GOT3 (cell line): ENCODE measurements around the gene COCH.
"Not testable (repeated sequence)": the region's sequence is repeated elsewhere in the genome, so short reads cannot be mapped to it uniquely, and the experiment has no call there.

Experiments used
- DNase-seq: peaks from one replicate; lab custom pipeline; 2025; ENCODE audit warnings: mixed read lengths; lab: John Stamatoyannopoulos, UW

COCH gene

DNA sequence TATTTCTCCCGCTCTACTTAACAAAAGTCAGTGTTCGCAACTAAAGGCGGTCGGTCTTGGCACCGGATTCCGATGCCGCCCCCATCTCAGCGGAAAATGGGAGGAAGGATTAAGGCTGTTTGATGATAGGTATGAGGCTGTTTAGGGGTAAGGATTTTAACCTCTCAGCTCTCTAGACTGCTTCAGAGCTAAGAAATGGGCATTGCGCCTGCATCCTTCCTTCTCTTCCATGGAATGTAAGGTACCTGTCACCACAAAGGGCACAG is 1.4 kb downstream of the COCH start:
- no peak for DNase-seq

DNA sequence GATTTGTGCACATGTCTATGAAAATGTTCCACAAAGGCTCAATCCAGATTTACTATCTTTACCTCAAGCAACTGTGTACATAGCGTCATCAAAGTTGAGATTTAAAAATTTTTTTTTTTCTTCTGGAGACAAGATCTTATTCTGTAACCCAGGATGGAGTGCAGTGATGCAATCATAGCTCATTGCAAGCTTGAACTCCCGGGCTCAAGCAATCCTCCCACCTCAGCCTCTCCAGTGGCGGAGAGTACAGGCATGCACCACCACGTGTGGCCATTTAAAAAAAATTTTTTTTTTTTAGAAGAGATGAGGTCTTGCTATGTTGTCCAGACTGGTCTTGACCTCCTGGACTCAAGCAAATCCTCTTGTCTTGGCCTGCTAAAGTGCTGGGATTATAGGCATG is 2.3 kb downstream of the COCH start:
- no peak for DNase-seq

DNA sequence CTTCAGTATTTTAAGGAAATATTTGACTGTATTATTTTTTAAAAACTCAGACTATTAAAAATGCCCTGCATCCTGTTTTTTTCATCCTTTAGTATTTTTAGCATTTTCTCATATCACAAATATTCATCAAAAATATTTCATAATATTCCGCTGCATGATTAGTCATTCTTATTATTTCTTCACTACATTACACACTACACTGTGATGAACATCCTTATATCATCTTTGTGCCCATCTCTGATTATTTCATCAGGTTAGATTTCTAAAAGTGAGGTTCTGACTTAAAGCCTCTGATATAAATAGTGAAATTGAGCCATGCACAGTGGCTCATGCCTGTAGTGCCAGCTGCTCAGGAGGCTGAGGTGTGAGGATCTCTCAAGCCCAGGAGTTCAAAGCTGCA is 8.1 kb downstream of the COCH start:
- DNase-seq, result no peak

DNA sequence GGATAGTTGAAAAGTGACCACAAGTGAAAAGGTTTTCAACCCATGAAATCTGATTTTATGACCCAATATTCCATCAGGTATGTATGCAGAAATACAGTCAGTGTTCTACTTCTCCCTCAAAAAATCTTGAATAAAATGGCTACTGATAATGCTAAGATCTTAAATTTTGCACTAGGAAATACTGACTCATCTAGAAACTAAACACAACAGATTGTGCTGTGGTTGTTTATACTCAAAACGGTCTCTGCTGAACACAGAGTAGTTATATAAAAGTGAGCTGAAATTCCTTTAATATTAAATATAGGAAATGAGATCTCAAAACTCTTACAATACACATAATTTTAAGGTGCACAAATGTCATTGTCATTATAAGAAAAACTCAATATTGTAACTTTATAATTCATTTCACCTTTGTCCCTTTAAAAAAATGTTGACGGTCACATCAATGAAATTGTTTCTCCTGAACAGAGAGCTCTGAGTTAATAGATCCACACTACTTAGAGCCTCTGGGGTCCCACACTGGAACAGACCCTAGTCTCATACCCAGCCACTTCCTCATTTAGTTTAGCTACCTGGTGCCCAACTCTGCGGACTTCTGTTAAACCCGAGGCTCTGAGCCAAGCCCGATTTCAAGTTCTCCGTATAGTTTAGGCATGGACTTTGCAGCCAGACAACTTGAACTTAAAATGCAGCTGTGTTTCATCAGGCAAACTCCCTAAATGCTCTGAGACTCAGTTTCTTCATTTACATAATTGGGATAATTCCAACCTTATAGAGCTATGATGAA is 9.3 kb downstream of the COCH start:
- no peak for DNase-seq

DNA sequence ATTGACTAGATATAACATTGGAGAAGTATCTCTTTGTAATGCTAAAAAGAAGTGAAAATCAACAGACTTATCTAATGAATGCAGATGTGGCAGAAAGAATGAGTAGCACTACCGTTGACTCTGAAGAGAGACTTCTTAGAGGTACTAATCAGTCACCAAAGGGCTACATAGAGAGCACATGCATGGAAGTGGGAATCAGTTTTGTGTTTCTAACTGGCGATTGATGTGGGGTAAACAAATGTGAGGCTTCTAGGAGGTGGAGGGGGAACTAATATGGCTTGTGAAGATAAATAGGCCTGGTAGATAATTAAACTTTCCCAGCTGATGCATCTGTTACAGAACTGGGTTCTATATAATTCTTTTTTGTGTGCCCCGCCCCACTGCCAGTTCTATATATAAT is 10.5 kb downstream of the COCH start:
- DNase-seq, result no peak

DNA sequence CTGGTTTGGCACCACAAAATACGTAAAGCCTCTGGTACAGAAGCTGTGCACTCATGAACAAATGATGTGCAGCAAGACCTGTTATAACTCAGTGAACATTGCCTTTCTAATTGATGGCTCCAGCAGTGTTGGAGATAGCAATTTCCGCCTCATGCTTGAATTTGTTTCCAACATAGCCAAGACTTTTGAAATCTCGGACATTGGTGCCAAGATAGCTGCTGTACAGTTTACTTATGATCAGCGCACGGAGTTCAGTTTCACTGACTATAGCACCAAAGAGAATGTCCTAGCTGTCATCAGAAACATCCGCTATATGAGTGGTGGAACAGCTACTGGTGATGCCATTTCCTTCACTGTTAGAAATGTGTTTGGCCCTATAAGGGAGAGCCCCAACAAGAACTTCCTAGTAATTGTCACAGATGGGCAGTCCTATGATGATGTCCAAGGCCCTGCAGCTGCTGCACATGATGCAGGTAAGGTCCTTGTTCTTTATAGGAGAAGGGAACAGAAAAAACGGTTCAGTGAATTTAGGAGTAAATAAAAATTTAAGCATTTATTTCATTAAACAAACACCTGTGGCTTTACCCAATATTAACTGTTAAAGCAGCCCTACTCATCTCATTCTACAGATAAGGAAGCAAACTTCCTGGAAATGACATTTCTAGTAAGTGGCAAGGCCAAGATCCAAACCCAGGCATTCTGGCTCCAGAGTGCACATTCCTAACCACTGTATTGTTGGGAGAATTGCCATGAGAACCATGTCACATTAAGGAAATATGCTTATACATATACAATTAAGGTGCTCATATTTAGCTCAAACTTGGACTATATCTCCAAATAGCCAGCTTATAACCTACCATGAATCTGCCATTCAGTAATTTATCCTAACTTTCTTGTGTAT is 11.7 kb downstream of the COCH start:
- no peak for DNase-seq

DNA sequence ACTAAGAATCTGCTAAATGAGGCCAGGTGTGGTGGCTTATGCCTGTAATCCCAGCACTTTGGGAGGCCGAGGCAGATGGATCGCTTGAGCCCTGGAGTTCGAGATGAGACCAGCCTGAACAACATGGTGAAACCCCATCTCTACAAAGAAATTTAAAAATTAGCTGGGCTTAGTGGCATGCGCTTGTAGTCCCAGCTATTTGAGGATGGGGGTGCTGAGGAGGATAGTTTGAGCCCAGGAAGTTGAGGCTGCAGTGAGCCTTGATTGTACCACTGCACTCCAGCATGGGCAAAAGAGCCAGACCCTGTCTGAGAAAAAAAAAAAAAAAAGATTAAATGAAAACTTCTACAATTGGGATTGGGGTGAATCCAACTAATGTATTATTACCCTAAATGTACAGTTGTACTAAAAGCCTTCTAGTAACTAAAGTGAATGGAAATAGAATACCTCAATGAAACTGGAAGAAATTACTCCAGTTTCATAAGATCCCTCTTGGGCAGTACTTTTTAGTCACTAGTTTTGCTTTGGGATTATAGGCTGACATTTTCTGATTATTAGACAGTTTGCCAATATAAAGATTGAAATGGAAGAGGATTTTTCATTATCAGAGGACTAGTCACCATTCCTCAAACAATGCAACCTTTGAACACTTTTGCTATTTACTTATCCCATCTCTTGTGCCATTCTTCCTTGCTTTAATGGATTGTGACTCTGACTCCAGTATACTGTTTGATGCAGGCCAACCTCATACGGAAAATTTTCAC is 14.3 kb downstream of the COCH start:
- no peak for DNase-seq

DNA sequence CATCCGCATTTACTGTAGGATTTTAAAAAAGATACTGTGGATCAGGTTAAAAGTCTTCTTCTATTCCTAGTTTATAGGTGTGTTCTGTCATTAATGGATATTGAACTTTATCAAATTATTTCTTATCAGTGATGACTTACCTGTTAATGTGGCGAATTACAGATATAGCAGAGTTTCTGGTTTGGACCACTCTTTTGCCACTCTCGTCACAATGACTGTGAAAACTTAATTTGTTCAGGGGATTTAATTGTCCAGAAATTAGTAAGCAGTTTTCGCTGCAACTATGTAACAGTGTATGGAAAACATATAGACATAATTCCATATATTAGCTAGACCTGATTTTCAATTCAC is 14.9 kb downstream of the COCH start:
- no peak for DNase-seq

DNA sequence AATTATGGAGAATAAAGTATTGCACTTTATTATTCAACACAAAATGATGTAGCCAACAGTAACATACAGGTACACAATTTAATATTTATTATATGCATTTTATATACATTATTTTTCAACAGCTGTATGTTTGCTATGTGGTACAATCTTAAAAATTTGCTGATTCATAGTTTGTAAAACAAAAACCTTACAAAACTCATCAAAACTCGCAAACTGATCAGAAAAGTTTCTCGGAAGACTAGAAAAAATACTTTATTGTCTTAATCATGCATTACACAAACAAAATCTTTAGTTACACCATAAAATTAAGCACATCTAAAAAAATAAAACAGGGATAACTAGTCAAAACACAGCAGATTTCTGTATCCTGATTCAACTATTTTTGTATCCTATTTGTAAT is 19.5 kb downstream of the COCH start:
- no peak for DNase-seq

DNA sequence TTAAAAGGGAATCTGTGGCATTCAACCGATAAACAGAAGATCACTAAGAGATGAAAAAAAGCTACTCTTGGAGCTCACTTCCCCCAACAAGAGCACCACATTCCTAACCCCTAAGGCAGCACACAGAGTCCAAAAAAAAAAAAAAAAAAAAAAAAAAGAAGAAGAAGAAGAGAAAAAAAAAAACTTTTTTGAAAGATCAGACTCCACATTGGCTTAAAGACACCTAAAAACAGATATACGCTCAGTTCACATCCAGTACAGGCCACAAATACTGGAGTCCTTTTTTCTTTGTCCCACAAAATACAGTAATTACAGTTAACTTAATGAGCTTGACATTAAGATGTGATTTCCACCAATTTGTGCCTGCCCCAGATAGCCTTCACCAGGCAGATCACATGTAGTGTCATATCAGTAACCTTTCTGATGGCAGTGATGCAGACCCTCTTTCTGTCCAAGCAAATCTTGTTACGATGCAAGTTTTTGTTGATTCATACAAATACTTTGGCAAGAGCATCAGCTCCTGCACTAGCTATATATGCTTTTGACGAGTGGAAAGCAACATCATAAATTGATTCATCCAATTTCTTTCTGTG is 20.7 kb downstream of the COCH start:
- no peak for DNase-seq

DNA sequence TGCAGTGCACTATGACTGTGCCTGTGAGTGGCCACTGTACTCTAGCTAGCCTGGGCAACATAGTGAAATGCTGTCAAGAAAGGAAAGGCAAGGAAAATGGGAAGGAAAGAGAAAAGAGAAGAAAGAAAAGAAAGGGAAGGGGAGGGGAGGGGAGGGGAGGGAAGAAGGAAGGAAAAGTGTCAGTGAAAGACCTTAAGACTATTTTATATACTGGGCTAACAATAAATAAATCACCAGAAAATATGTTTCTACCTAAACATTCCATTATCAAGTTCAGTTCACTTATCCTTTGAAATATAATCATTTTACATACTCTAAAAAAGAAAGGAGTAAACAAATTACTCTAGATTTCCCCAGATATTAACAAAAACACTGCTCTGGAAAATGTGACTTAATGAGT is 22.1 kb downstream of the COCH start:
- DNase-seq, result no peak

DNA sequence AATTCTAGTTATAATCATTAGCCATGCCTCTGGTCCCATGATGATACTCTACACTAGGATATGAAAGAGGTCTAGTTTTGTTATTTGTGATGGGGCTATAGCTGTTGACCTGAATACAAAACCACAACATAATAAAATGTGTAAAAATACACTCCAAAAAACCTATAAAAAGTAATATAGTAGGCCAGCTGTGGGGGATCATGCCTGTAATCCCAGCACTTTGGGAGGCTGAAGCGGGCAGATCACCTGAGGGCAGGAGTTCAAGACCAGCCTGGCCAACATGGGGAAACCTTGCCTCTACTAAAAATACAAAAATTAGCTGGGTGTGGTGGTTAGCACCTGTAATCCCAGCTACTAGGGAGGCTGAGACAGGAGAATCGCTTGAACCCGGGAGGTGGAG is 22.8 kb downstream of the COCH start:
- DNase-seq, result not testable (repeated sequence)

DNA sequence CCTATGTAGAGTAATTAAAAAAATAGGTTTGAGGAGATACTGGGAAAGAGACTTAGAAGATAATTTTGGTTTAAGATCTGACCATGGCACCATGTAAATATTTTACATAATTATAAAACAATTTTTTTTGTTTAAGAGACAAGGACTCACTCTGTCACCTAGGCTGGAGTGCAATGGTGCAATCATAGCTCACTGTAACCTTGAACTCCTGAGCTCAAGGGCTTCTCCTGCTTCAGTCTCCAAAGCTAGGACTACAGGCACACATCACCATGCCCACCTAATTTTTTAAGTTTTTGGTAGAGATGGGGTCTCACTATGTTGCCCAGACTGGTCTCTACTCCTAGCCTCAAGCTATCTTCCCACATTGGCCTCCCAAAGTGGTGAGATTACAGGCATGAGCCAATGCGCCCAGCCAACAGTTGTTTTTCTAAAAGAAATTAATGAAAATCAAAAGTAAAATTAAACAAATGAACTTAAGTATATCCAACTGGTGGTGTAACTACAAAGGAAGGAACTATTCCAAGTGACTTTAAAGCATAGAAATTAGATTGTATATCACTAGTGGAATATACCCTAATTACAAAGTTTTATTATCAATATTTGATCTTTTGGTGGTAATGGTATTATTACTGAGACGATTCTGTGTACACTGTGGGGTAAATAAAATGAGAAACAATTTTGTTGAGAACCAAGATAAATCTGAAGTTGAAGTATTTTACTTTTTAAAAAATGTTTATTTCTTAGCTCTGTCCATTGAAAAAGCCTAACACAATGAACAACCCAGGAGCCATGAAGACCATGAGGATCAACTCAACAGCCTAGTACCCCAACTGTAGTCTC is 29.1 kb downstream of the COCH start:
- DNase-seq, result no peak

DNA sequence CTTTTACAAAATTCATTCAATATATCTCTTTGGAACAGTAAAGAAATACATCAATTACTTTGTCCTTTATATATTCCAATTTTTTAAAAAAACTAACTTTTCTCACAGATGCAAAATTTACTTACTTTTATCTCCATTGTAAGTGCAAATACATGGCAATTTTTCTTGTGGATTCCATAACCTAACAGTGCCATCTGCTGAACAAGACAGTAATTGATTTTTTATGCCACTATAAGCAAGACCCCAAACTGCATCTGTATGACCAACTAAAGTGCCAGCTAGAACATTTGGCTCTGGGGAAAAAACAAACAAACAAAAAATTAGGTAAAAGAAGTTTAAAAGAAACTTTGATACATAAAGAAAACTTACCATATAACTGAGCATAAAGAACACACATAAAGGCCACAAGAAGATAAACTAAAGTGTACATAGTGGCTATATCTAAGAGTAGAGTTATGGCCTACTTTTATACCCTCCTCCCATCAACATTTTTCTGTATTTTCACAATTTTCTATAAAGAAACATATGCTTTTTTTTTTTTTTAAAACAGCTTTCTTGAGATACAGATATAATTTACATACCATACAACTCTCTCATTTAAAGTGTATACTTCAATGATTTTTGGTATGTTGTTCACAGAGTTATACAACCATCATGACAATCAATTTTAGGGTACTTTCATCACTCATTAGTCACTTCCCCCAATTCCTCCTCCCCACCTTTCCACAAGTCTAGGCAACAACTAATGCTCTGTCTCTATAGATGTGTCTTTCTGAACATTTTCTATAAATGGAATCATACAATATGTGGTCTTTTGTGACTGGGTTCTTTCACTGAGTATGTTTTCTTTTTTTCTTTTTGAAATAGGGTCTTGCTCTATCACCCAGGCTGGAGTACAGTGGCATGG is 32.6 kb downstream of the COCH start:
- no peak for DNase-seq

DNA sequence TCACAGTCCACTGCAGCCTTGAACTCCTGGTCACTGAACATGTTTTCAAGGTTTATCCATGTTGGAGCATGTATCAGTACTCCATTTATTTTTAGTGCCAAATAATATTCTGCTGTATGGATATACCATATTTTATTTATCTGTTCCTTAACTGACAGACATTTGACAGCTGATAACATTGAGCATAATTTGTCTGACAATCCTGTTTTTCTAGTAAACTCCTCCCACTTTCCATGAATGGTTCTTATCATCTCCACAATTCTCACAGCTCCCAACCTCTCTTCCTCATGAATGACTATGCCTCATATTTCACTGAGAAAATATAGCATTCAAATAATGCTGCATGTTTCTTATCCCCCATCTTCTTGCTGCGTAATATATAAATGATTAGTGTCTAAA is 33.3 kb downstream of the COCH start:
- no peak for DNase-seq

DNA sequence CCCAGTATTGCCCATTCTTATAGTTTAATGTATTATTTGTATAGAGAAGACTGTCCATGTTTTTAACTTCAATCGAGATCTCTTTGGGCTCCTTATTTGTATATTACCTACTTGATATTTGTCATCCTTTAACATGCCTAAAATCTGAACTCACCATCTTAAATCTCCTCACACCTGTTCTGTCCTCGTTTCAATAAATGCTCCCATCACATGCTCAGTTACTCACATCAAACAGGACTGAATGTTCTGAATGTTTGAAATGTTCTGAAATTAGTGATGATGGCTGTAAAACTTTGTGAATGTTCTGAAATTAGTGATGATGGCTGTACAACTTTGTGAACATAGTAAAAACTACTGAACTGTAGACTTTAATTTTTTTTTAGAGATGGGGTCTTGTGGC is 34.5 kb downstream of the COCH start:
- DNase-seq, result no peak

DNA sequence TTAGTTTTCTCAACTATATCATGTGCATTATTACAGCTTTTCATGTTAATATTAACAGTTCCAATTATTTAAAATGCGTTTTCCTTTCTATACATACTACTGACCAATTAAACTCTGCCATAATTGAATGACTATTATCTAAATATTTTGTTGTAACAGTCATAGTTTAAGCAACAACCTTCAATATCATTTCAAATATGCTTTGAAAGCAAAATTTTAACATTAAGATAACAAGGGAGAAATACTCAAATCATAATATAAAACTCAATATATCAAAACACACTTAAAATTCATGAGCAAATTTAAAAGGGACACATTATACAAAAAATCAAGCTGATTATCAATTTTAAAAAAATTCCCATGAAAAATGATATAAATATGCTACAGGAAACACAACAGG is 40.5 kb downstream of the COCH start:
- DNase-seq, result no peak

DNA sequence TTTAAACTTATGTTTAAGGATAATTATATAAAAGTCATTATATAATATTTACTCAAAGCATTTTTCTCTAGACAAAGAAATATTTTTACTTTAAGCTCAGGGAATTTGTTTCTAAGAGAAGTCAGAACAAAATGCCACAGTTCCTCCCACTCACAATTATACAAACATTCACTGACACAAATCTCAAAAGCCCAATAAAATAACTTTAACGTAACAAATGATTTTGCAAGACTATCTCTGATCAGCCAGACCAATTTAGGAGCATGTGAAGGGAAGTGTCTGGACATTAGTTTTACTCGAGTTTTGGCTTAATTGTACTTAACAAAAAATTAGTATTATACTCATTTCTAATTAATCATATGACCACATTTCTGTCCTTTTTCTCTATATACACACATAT is 41.2 kb downstream of the COCH start:
- DNase-seq, result no peak

DNA sequence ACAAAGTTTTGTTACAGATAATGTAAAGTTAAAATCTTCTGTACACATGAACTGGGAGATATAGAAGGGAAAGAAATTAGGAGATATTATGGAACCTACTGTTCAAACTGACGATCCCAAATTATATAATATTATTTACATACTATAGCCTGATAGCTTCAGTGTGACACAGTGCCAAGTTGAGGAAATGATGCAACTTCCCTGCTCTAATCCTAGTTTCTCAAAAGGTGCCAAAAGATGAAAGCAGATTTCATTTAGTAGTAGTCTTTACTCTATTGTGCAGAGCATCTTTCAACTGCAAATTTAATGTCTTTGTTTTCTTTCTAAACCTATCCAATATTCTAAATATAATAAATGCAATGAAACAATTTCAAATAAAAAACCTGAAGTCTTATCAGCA is 46.9 kb downstream of the COCH start:
- DNase-seq, result no peak

DNA sequence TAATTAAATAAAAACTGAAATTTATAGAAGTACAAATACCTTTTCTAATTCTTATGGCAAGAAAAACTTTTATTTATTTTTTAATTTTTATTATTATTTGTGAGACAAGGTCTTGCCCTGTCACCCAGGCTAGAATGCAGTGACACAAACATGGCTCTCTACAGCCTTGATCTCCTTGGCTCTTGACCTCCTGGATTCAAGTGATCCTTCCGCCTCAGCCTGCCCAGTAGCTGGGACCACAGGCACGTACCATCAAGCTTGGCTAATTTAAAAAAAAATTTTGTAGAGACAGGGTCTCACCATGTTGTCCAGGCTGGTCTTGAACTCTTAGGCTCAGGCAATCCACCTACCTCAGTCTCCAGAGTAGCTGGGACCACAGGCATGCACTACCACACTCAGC is 47.4 kb downstream of the COCH start:
- no peak for DNase-seq

DNA sequence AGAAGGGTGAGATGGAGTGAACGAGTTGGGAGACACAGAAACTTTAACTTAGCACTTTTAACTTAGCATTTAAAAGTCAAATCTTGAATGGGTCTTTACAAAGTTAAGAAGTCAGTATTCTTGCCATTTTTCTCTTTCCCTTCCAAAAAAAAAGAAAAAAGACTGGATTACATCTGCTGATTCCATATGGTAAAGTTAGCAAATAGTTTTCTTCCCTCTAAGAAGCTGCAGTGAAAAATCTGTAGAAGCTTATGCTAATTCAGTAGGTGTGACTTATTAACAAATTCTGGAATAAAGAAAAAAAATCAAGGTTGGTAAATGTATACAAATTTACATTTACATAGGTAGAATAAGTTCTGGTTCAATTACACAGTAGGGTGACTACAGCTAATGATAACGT is 50.9 kb downstream of the COCH start:
- DNase-seq, result no peak
